K562 (cell line): Measurements from ENCODE around the gene AGPAT4. TPM values are rescaled to one million over a fixed set of nuclear protein-coding genes. Genes with fewer than 3 reads are reported as not detected.

ENCODE experiments used
- CSDE1 ChIP-seq, 2 experiments: fragments of 450-650 bp; IDR thresholded peaks; 2 replicates each; pipeline ENCODE4 v1.6.1; 2016; ENCODE audit warnings: mild to moderate bottlenecking in 1 of 2
- DMBX1 ChIP-seq: fragments of 250-450 bp; sonication (Bioruptor Pico); IDR thresholded peaks from 2 replicates; pipeline ENCODE4 v1.8.0; 2022; ENCODE audit warnings: inconsistent platforms, mild to moderate bottlenecking, moderate library complexity, borderline replicate concordance
- EP400 ChIP-seq: fragments of 450-650 bp; IDR thresholded peaks from 2 replicates; pipeline ENCODE4 v1.6.1; 2017; ENCODE audit warnings: antibody characterized with exemption, mild to moderate bottlenecking, moderate library complexity
- ETS2 ChIP-seq: IDR thresholded peaks from 2 replicates; pipeline ENCODE4 v1.6.1; 2016; ENCODE audit warnings: borderline replicate concordance, missing genetic modification characterization, mild to moderate bottlenecking, moderate library complexity, missing compliant biosample characterization; ENCODE audit not compliant: poor library complexity, severe bottlenecking
- FOXM1 ChIP-seq, 2 experiments: fragments of 450-650 bp in 1 of 2; sonication (generic) in 1 of 2; formaldehyde crosslinking in 1 of 2; IDR thresholded peaks; 2 replicates each; pipeline versions ENCODE4 v1.6.1 to v1.9.0; 2017 to 2022; ENCODE audit warnings: low read depth in 2 of 2, mild to moderate bottlenecking in 2 of 2, missing genetic modification reagents in 1 of 2, moderate library complexity in 1 of 2
- NR1H2 ChIP-seq: sonication (generic); formaldehyde crosslinking; IDR thresholded peaks from 2 replicates; pipeline ENCODE4 v1.4.0; 2020; ENCODE audit warnings: mild to moderate bottlenecking, missing genetic modification reagents
- PYGO2 ChIP-seq: fragments of 450-650 bp; IDR thresholded peaks from 2 replicates; pipeline ENCODE4 v1.6.1; 2016; ENCODE audit warnings: mild to moderate bottlenecking, missing genetic modification characterization, moderate library complexity, missing compliant biosample characterization
- RFX7 ChIP-seq: fragments of 250-450 bp; sonication (Bioruptor Pico); IDR thresholded peaks from 2 replicates; pipeline ENCODE4 v1.5.1; 2021; ENCODE audit warnings: mild to moderate bottlenecking
- RNF219 ChIP-seq: fragments of 250-450 bp; sonication (Bioruptor Pico); IDR thresholded peaks from 2 replicates; pipeline ENCODE4 v1.5.0; 2022; ENCODE audit warnings: mild to moderate bottlenecking
- SMARCC2 ChIP-seq: fragments of 450-650 bp; IDR thresholded peaks from 2 replicates; pipeline ENCODE4 v1.6.1; 2017; ENCODE audit warnings: antibody characterized with exemption, moderate library complexity, mild to moderate bottlenecking, low read depth
- SOX6 ChIP-seq: fragments of 450-650 bp; IDR thresholded peaks from 2 replicates; pipeline ENCODE4 v1.6.1; 2014; ENCODE audit warnings: mild to moderate bottlenecking
- polyA plus RNA-seq, 8 experiments: library from polyadenylated mRNA; depleted of rRNA in 4 of 8; stranded (reverse) in 5 of 8; unstranded in 3 of 8; fragments of >200 nt; fragmentation: Nextera tagmentation in 2 of 8; fragmentation: Illumina TruSeq in 1 of 8; extraction: Ambion mirVana in 2 of 8; extraction: Trizol in 1 of 8; gene quantifications; 2 replicates each; pipeline versions ENCODE4 v1.2.1 to v1.2.3, GENCODE V29; 2011 to 2014; ENCODE audit warnings: inconsistent platforms in 1 of 8, missing spikeins in 1 of 8
- total RNA-seq, 7 experiments: library from RNA; depleted of rRNA in 6 of 7; stranded (reverse); fragments of >200 nt in 6 of 7; fragmentation: Illumina TruSeq in 2 of 7; extraction: Trizol in 2 of 7; gene quantifications; 2 replicates each; pipeline versions ENCODE4 v1.2.1 to v1.2.3, GENCODE V29; 2011 to 2021; ENCODE audit warnings: low replicate concordance in 1 of 7
- TF ChIP-seq, protein P1 (sequence below), 2 experiments: fragments of 450-650 bp; IDR thresholded peaks; 2 replicates each; pipeline ENCODE4 v1.6.1; 2018; ENCODE audit warnings: mild to moderate bottlenecking in 2 of 2, low read depth in 1 of 2; ENCODE audit not compliant: partially characterized antibody in 2 of 2
- TF ChIP-seq, protein P2 (sequence below): fragments of 450-650 bp; IDR thresholded peaks from 2 replicates; pipeline ENCODE4 v1.7.1; 2018; ENCODE audit warnings: mild to moderate bottlenecking, low read depth; ENCODE audit not compliant: partially characterized antibody
- TF ChIP-seq, protein P3 (sequence below): fragments of 250-450 bp; sonication (Bioruptor Pico); IDR thresholded peaks from 2 replicates; pipeline ENCODE4 v1.8.0; 2021; ENCODE audit warnings: borderline replicate concordance, mild to moderate bottlenecking, moderate library complexity; ENCODE audit not compliant: poor library complexity, severe bottlenecking

The AGPAT4 gene
- total and polyA plus RNA-seq, 9 of the 15 experiments (the other 6 are each of a cell fraction or from before 2014, with no cell fraction given) = 2.2 to 15.0 (median 5.7) TPM

- TF ChIP-seq, protein P1, sequence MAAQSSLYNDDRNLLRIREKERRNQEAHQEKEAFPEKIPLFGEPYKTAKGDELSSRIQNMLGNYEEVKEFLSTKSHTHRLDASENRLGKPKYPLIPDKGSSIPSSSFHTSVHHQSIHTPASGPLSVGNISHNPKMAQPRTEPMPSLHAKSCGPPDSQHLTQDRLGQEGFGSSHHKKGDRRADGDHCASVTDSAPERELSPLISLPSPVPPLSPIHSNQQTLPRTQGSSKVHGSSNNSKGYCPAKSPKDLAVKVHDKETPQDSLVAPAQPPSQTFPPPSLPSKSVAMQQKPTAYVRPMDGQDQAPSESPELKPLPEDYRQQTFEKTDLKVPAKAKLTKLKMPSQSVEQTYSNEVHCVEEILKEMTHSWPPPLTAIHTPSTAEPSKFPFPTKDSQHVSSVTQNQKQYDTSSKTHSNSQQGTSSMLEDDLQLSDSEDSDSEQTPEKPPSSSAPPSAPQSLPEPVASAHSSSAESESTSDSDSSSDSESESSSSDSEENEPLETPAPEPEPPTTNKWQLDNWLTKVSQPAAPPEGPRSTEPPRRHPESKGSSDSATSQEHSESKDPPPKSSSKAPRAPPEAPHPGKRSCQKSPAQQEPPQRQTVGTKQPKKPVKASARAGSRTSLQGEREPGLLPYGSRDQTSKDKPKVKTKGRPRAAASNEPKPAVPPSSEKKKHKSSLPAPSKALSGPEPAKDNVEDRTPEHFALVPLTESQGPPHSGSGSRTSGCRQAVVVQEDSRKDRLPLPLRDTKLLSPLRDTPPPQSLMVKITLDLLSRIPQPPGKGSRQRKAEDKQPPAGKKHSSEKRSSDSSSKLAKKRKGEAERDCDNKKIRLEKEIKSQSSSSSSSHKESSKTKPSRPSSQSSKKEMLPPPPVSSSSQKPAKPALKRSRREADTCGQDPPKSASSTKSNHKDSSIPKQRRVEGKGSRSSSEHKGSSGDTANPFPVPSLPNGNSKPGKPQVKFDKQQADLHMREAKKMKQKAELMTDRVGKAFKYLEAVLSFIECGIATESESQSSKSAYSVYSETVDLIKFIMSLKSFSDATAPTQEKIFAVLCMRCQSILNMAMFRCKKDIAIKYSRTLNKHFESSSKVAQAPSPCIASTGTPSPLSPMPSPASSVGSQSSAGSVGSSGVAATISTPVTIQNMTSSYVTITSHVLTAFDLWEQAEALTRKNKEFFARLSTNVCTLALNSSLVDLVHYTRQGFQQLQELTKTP (IDR thresholded peaks at IDR 0.05; ENCODE audit: low read depth in 1 of 2, partially characterized antibody in 2 of 2) = no peak
- TF ChIP-seq RFX7 (CRISPR knock-in tag) = no peak
- TF ChIP-seq SMARCC2 = peak; percentile 72
- TF ChIP-seq, protein P2, sequence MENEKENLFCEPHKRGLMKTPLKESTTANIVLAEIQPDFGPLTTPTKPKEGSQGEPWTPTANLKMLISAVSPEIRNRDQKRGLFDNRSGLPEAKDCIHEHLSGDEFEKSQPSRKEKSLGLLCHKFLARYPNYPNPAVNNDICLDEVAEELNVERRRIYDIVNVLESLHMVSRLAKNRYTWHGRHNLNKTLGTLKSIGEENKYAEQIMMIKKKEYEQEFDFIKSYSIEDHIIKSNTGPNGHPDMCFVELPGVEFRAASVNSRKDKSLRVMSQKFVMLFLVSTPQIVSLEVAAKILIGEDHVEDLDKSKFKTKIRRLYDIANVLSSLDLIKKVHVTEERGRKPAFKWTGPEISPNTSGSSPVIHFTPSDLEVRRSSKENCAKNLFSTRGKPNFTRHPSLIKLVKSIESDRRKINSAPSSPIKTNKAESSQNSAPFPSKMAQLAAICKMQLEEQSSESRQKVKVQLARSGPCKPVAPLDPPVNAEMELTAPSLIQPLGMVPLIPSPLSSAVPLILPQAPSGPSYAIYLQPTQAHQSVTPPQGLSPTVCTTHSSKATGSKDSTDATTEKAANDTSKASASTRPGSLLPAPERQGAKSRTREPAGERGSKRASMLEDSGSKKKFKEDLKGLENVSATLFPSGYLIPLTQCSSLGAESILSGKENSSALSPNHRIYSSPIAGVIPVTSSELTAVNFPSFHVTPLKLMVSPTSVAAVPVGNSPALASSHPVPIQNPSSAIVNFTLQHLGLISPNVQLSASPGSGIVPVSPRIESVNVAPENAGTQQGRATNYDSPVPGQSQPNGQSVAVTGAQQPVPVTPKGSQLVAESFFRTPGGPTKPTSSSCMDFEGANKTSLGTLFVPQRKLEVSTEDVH = no peak
- TF ChIP-seq ETS2 (tag) = no peak
- no peak; a peak in 1 of 4 replicates for TF ChIP-seq CSDE1 (IDR thresholded peaks at IDR 0.05)
- peak; percentile 39; the same call in 1 of the 2 replicates for TF ChIP-seq EP400
- TF ChIP-seq RNF219 = no peak
- no peak for TF ChIP-seq NR1H2 (CRISPR knock-in tag)
- no peak for TF ChIP-seq FOXM1 (IDR thresholded peaks at IDR 0.05; ENCODE audit: low read depth)
- TF ChIP-seq FOXM1 (CRISPR knock-in tag; IDR thresholded peaks at IDR 0.05; ENCODE audit: low read depth) = no peak
- TF ChIP-seq DMBX1 (CRISPR knock-in tag) = no peak
- no peak for TF ChIP-seq PYGO2 (tag)
- TF ChIP-seq SOX6 = peak; percentile 40; the same call in 1 of the 2 replicates
- TF ChIP-seq, protein P3, sequence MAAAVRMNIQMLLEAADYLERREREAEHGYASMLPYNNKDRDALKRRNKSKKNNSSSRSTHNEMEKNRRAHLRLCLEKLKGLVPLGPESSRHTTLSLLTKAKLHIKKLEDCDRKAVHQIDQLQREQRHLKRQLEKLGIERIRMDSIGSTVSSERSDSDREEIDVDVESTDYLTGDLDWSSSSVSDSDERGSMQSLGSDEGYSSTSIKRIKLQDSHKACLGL (CRISPR knock-in tag) = no peak
Observed at GRCh38 chr6:161228921-161229591, 44.8 kb downstream of the AGPAT4 start (continued).
